GM21360 (cell line): ENCODE data around the gene SLC38A10.
A peak's percentile ranks its signal among the peaks of the same experiment; 100 is the strongest.

ENCODE experiments used
- ATAC-seq: cut with Tn5 transposase; IDR thresholded peaks from one replicate; pipeline ENCODE4 v1.9.1; 2021; ENCODE audit warnings: mild to moderate bottlenecking, moderate library complexity; ENCODE audit not compliant: unreplicated experiment

The SLC38A10 gene

DNA sequence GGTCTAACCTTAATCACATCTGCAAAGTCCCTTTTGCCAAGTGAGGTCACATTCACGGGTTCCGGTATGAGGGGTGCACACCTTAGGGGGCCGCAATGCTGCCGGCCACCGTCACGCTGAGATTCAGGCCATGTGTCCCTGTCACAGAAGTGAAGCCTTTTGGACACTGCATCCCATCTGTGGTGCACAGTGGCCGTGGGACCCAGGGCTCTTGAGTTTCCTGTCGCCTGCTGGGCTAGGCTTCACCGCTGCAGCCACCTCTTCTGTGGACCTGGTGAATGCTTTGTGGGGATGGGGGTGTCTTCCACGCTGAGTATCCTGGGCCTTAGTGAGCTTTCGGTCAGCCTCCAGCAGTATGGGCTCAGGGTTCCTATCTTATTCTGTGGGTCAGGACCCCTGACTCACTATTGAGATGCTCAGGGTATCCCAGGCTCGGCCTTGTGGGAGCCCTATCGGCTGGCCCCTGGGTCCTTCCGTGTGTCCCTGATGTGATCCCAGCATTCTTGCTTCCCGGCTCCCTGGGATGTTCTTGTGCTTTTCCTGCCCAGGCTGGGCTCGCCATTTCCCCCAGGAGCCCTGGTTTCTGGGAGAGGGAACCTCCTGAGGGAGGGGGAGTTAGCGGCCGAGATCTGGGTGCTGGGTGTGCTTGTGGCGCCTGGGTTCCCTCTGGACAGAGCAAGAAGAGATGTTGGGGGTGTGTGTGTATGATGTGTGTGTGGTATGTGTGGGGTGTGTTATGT, 4.9 kb upstream of the SLC38A10 start:
- no peak for ATAC-seq

DNA sequence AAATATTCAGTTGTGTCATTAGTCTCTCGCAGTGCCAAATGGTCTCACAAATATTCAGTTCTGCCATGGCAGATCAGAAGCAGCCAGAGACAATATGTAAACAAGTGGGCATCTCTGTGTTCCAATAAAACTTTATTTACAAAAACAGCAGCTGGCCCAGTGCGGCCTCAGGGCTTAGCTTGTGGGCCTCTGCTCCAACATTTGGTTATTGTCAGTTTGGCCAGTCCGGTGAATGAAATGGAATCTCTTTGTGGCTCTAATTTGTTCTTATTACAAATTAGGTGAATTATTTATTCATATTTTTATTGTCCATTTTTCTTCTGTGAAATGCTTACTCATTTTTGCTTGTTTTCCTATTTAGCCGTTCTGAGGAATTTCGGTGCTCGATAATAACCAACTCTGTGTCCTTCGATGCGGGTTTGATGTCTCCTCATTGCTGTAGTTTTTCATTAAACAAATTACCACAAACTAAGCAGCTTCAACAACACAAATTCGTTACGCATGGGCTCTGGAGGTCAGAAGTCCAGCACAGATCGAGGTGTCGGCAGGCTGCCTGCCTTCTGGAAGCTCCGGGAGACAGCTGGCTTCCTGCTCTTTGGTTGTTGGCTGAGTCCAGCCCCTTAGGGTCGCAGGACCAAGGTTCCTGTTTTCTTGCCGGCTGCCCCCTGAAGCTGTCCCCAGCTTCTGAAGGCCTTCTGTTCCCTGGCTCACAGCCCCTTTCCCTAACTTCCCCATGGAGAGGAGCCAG, 4.1 kb upstream of the SLC38A10 start:
- ATAC-seq: no peak

DNA sequence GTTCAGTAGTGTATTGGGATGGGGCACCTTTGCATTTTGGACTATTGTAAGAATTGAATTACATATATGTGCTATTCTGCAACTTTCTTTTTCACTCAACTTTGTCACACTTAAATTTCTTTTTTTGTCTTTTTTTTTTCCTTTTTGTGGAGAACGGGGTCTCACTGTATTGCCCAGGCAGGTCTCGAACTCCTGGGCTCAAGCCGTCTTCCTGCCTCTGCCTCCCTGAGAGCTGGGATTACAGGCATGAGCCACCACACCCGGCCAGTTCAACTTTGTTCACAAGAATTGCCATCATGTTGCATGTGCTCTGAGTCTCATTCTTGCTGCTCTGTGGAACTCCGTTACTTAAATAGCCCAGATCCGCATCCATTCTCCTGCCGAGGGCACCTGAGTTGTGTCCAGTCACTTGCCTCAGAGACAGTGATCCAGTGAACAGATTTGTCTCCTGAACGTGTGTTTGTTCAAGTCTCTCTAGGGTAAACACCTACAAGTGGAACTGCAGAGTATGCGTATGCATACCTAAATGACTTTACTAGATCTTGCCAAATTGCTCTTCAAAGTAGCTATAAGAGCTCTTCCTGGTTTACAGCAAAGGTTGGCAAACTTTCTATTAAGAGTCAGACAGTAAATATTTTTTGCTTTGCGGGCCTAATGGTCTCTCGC, 3.4 kb upstream of the SLC38A10 start:
- no peak for ATAC-seq

DNA sequence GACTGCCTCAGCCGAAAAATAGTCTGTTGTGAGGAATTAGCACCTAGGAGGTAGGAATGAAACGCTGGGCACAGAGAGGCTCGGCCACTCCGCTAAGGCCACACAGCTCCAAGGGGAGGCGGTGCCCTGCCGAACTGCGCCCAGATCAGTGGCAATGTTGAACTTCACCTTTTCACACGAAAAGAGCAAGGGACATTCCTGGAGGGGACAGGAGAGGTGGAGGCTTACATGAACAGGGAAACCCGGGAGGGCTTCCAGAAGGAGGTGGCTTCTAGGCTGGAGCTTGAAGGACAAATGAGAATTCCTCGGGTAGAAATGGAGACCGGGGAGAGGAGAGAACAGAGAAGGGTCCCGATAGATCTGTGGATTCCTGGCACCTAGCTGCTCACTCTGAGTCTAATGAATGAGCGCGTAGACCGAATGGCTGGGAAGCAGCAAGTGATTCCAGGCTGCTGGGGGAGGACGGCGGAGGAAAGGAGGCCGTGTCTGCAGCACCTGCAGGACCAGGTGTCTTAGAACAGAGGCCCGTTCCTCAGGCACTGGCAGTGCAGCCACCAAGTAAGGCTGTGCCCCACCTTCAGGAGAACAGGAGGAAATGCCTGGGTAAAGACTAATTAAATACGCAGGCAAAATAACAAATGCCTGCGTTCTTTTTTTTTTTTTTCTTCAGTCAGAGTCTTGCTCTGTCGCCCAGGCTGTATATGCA, 722 bp upstream of the SLC38A10 start:
- ATAC-seq: no peak

DNA sequence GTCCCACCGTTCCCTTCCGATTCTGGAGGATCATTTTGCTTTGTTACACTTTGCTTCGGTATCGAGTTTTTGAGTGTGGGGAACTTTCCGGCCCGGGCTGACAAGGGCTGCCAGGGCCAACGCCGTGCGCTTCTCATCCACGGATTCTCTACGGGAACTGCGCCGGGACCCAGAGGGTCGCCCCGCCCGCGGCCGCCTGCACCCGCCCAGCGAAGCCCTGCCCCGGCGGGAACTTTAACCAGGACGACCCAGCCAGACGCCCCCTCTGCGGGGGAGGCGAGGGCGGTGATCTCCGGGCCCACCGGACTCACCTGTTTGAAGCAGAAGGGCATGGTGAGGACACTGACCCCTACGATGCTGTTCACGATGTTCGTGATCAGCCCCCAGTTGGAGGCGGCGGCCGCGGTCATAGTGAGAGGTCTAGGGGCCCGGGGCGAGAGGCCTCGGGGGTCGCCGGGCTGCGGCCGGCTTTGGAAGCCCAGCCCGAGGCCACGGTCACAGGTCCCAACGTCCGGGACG, 536 bp downstream of the SLC38A10 start:
- ATAC-seq: no peak

DNA sequence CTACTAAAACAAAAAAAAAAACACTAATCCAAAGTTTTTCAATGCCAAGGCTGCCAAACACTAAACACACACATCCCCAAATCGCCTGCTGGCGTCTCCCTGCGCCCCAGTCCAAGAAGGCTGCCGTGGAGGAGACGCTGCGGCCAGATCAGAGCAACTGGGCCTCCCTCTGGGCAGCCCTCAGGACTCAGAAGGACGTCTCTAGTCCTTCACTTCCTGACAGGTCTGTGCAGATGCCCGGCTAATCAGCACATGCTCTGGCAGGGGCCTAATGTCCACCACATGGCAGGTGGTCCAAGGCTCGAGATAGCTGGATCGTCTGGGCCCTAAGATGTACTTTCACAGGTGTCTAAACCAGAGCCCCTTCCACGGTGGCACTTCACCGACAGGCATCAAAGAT, 2.7 kb downstream of the SLC38A10 start:
- ATAC-seq: no peak

DNA sequence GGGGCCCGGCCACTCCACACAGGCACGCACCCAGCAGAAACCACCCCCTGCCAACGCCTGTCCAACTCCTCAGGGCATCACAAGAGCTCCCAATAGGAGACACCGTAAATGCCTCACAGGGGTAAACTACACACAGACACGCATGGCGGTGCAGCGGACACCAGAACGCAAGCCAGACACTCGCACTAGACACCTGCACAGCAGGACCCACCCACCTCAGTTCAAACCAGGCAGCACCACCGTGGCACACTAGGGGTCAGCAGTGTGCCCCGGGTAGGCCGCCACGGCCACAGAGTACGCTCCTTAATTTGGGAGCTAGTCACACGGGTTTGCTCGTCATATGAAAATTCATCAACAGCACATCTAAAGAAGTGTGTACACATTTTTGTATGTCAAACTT, 3.4 kb downstream of the SLC38A10 start:
- ATAC-seq: peak; percentile 41

DNA sequence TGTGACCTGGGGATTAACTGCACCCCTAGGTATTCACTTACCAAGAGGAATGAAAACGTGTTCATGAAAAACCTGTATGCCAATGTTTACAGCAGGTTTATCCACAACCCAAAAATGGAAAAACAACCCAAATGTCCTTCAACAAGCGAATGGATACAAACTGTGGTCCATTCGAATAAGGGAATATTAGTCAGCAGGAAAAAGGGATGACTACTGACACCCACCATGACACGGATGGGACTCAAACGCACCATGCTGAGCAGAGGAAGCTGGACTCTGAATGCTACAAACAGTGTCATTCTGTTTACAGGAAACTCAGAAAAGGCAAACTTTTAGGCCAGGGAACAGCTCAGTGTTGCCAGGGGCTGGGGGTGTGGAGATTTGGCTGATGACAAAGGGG, 4.9 kb downstream of the SLC38A10 start:
- ATAC-seq: no peak

DNA sequence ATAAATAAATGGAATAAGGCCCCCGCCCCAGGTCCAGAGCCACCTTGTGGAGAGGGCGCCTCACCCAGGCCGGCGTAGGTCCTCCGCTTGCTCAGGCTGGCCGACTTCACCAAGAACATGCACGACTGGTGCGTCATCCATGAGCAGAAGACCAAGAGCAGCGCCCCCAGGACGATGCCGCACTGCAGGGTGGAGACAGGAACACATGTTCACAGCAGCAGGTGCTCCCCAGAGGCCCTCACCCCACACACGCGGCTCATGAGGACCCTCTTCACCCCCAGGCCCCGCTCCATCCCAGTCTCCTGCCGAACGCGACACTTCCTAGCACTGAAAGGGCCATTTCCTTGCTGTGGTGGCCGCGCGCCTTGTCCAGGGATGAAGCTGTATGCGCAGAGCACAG, 5.5 kb downstream of the SLC38A10 start:
- ATAC-seq: no peak

DNA sequence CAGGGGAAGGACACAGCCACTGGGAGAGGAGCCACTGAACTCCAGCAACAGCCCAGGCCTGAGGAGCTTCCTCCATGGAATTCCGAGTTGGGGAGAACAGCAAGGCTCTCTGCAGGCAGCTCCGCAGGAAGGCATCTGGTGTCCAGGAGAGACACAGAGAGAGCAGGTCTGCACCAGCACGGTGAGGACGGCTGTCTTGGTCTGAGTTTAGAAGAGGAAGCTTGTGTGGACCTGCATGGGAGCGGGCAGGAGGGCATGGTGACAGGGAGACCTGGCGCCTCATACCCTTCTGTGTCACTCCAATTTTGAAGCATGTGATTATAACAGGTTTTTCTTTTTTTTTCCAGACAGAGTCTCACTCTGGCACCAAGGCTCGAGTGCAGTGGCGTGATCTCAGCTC, 6.4 kb downstream of the SLC38A10 start:
- ATAC-seq: no peak

DNA sequence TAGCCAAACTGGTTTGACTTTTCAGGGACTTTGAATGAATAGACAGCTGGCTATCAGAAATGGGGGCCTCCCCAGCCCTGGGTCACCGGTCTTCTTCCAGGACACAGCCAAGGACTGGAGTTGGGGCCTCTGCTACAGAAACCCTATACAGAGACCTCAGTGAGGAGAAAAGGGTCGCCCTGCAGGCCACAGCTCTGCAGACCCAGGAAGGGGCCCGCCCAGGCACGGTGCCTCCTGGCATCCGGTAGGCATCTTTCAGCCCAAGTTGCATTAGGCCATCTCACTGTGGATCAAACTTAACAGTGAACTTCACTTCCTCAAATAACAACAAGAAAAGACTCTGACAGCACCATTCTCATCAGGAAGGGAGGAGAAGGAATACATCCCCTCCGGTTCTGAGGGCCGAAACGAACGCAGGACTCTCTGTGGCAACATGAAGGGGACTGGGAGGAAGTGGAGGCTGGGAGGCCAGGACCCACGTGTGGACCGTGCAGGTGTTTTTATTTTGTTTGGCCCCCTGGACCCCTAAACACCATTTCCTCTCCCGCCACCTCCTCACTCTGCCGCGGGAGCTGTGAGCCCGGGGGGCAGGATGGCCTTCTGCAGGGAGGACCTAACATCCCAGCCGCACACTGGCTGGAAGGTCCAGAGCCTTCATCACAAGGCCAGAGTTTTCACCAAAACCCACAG, 7.2 kb downstream of the SLC38A10 start:
- ATAC-seq: no peak

DNA sequence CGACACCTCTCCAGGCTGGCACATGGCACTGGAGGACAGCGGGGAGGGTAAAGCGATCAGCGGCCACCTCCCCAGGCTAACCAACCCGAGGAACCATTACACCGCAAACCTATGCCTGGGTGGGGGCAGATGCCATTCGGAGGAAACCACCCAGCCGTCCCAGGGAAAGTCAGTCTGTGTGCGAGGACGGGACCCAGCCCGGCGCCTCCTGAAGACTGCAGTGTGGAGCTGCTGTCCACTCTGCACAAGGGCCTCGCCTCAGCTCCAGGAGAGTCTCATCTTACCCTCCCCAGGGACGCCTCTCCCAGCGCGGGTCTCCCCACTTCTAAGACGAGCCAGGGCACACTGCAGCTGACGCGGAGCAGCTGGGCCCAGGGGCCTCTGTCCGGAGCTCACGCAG, 8.0 kb downstream of the SLC38A10 start:
- no peak for ATAC-seq

DNA sequence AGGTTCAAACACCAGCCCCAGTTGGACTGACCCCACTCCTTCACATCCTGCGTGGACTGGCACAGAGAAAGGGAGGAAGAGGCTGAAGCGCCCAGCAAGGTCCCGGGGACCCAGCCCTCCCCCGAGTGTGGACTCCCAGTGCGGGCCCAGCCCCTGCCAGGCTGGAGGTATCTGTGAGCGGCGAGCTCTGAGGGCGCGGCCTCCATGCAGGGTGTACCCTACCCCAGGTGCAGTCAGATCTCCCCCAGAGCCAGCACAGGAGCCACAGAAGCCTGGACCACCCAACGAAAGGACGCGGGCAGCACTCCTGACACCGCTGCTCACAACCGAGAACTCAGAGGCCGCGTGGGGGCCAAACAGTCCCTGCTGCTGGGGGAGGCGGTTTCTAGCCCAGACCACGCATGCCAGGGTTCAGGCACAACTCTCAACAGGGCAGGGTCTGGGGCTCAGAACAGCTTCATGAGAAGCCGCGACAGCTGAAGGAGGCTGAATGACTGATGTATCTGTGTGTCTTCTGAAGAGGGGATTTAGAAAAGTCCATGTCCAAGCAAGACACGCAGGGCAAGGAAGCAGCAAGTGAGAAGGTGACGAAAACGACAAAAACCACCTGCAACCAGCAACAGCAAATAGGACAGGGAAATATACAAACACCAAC, 8.5 kb downstream of the SLC38A10 start:
- ATAC-seq: no peak

DNA sequence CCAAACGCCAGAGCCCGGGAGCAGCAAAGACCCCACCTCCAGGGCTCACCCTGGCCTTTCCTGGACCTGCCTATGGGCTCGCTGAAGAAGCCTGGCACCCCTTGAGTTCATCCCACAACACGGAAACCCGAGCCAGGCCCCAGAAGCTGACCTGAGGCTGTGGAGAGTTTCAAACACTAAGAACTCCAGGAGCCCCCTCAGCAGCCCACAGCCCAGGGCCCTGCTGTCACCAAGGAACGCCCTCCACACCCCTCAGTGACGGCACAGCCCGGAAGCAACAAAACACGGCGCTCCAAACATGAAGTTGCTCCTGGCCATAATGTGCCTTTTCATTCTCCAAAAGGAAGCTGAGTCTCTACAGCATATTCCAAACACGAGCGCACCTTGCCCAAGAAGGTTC, 9.2 kb downstream of the SLC38A10 start:
- no peak for ATAC-seq

DNA sequence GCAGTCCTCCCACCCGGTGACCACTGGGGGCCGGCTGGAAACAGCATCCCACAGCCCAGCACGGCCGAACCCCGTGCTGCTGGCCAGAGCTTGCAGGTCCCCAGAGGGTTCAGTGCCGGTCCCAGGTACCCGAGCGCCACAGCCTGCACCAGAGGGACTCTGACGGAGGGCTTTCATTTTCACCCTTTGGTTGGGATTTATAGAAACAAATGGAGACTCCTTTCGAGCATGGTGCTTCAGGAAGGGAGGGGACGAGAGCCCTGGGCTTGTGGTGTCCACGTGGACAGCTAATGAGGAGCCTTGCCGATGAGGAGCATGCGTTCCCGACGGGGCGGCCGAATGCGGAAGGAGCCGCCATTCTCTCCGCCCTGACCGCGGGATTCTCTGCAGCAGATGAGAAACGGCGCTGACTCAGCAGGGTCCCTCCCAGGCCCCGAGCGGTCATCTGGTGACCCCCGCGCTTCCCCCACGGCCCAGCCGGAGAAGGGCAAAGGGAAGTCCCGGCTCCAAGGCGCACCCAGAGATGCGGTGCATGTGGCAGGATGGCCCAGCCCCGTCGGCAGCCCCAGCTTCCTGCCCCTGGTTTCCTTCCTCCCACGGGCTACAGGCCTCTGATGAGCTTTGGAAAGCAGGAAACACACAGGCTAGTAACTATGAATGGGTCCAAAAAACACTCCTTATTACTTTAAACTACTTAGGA, 9.8 kb downstream of the SLC38A10 start:
- no peak for ATAC-seq

DNA sequence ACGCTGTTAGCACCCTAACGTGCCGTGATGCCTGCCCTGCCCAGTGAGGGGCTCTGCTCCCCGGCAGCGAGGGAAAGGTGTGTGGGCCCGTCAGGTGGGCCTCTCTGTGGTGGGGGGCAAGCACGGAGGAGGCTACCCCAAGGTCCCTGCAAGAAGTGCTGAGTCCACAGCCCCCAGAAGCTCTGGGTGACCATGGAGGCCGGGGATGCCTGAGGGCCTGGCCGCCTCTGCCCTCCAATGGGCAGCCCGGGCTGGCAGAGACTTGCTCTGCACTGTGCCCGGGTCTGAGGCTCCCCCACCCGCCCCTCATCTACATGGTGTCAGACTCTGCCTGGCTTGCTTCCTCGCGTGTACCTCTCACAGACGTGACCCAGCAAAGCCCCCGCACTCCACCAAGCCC, 12.2 kb downstream of the SLC38A10 start:
- ATAC-seq: no peak

DNA sequence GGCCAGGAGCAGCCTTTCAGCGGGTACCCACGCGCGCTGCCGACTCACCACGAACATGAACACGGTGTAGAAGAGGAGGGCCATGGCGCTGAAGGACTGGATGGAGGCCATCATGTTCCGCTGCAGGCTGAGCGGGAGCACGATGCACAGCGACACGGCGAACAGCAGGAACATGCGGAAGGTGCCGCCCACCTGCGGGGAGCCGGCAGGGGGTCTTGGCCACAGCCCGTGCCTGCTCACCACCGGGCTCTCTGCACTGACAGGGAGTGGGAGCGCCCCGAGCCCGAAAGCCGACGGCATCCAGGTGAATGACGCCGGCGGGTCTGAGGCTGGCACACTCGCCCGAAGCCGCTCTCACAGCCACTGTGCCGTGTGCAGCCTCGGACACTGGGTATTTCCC, 13.0 kb downstream of the SLC38A10 start:
- no peak for ATAC-seq

DNA sequence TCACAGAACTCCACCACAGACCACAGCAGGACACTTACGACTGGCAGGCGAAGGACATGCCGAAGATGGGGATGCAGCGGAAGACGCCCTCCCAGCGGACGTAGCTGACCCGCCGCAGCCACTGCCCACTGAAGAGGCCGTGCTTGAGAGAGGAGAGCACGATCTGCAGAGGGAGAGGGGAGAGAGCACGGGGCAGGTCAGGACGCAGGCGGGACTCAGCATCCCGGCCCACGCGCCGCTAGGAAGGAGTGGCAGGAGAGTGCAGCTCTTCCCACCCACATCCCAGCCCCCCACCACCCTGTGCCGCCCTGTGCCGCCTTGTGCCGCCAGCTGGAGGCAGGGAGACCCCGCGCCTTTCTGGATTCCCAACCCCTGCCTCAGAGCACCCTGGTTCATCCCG, 14.5 kb downstream of the SLC38A10 start:
- no peak for ATAC-seq
